ENCODE results near the gene GDF10. TPM values are rescaled to one million over a fixed set of nuclear protein-coding genes. Genes with fewer than 3 reads are reported as not detected.

The GDF10 gene
- not detected in 2 replicates for polyA plus RNA-seq (2011; rRNA removed)
- not detected in 2 replicates for polyA minus RNA-seq (2011; rRNA and poly(A)+ RNA removed)

GRCh38 chr10:47299611-47300428, at the start of gene GDF10:
GDF10 (plus strand) TSS chr10:47300197; CDS start chr10:47300652, 455 bp downstream.
- no peak for DNase-seq (ENCODE audit: low read depth)
- H3K36me3 ChIP-seq (ENCODE audit: control insufficient read depth, insufficient read depth, low read length): no peaks in the 10 kb centered on the region
- H3K27me3 ChIP-seq (ENCODE audit: control insufficient read depth, insufficient read depth, low read length): peaks cover 22% of the 10 kb centered on the region
- TF ChIP-seq CTCF (IDR thresholded peaks at IDR 0.05; ENCODE audit: insufficient read depth, low read depth, low read length): no peak
- H3K4me3 ChIP-seq (ENCODE audit: low read depth, low read length): no peak within 1 kb of the TSS
- CTCF ChIA-PET: interaction anchor here (1.9 to 2.6 kb wide), 3 partner anchors 12 to 275 kb away, joined by 6 to 11 read pairs (median 8); no protein-coding TSS in a partner anchor
- POLR2A ChIA-PET: no interaction called here

GRCh38 chr10:47252093-47252780, 47.8 kb upstream of the GDF10 start:
- no peak for DNase-seq (ENCODE audit: low read depth)
- Histone ChIP-seq H3K27me3 (ENCODE audit: control insufficient read depth, insufficient read depth, low read length) (peaks cover 3% of the 10 kb centered on the region; the same call in 1 of the 2 replicates), H3K4me3 (ENCODE audit: low read depth, low read length) (no peak overlapping the region), H3K36me3 (ENCODE audit: control insufficient read depth, insufficient read depth, low read length) (no peaks in the 10 kb centered on the region)
- ChIA-PET POLR2A (no interaction called here), CTCF (interaction anchor here (0.6 to 1.3 kb wide), 3 partner anchors 60 to 205 kb away, joined by 3 to 5 read pairs (median 4); no protein-coding TSS in a partner anchor)
- no peak for TF ChIP-seq CTCF (IDR thresholded peaks at IDR 0.05; ENCODE audit: insufficient read depth, low read depth, low read length)

GRCh38 chr10:47253030-47253637, 46.9 kb upstream of the GDF10 start:
- DNase-seq (ENCODE audit: low read depth): no peak
- ChIA-PET POLR2A (no interaction called here), CTCF (no interaction called here)

GRCh38 chr10:47253651-47254375, 46.2 kb upstream of the GDF10 start:
- CTCF ChIA-PET: interaction anchor here (0.9 kb wide), 1 partner anchor 221 kb away, joined by 3 read pairs; no protein-coding TSS in a partner anchor

More at GRCh38 chr10:47253030-47253637, 46.9 kb upstream of the GDF10 start:
- no peak for TF ChIP-seq CTCF (IDR thresholded peaks at IDR 0.05; ENCODE audit: insufficient read depth, low read depth, low read length)
- Histone ChIP-seq H3K36me3 (ENCODE audit: control insufficient read depth, insufficient read depth, low read length) (no peaks in the 10 kb centered on the region), H3K4me3 (ENCODE audit: low read depth, low read length) (no peak overlapping the region), H3K27me3 (ENCODE audit: control insufficient read depth, insufficient read depth, low read length) (peaks cover 3% of the 10 kb centered on the region)

More at GRCh38 chr10:47253651-47254375, 46.2 kb upstream of the GDF10 start:
- H3K4me3 ChIP-seq (ENCODE audit: low read depth, low read length): no peak overlapping the region
- POLR2A ChIA-PET: no interaction called here
- TF ChIP-seq CTCF (IDR thresholded peaks at IDR 0.05; ENCODE audit: insufficient read depth, low read depth, low read length): no peak
- no peak for DNase-seq (ENCODE audit: low read depth)
- no peaks in the 10 kb centered on the region for H3K36me3 ChIP-seq (ENCODE audit: control insufficient read depth, insufficient read depth, low read length)
- peaks cover 3% of the 10 kb centered on the region for H3K27me3 ChIP-seq (ENCODE audit: control insufficient read depth, insufficient read depth, low read length)
